H9 (cell line): ENCODE data around the gene MINAR1. TPM values are rescaled to one million over a fixed set of nuclear protein-coding genes. Genes with fewer than 3 reads are reported as not detected.

Experiments
- DNase-seq: peaks from one replicate; pipeline ENCODE4 v3.0.0-alpha.2; 2017
- H2AFZ ChIP-seq: one replicate; pipeline ENCODE4 v1.6.1; 2013; ENCODE audit warnings: mild to moderate bottlenecking, low read length, control low read depth, moderate library complexity
- H2AK5ac ChIP-seq: 2 replicates; pipeline ENCODE4 v1.6.1; 2013; ENCODE audit warnings: low read length, control low read depth, mixed read lengths; ENCODE audit not compliant: insufficient read length
- H2BK120ac ChIP-seq: one replicate; pipeline ENCODE4 v1.6.1; 2013; ENCODE audit warnings: low read depth, mild to moderate bottlenecking, low read length, control low read depth, inconsistent platforms; ENCODE audit not compliant: poor library complexity, severe bottlenecking
- H2BK12ac ChIP-seq: 2 replicates; pipeline ENCODE4 v1.6.1; 2013; ENCODE audit warnings: low read length, control low read depth, mixed read lengths, low read depth; ENCODE audit not compliant: insufficient read length
- H2BK15ac ChIP-seq: 2 replicates; pipeline ENCODE4 v1.6.1; 2013; ENCODE audit warnings: low read depth, low read length, control low read depth
- H2BK20ac ChIP-seq: one replicate; pipeline ENCODE4 v1.6.1; 2013; ENCODE audit warnings: low read depth, mild to moderate bottlenecking, low read length, control low read depth, inconsistent platforms; ENCODE audit not compliant: poor library complexity, severe bottlenecking
- H2BK5ac ChIP-seq: 2 replicates; pipeline ENCODE4 v1.6.1; 2013; ENCODE audit warnings: low read length, control low read depth, mixed read lengths; ENCODE audit not compliant: insufficient read length
- H3K14ac ChIP-seq: 2 replicates; pipeline ENCODE4 v1.6.1; 2013; ENCODE audit warnings: low read length, control low read depth; ENCODE audit not compliant: insufficient read depth
- H3K18ac ChIP-seq: 2 replicates; pipeline ENCODE4 v1.6.1; 2013; ENCODE audit warnings: low read depth, mild to moderate bottlenecking, mixed read lengths, low read length, control low read depth; ENCODE audit not compliant: insufficient read length
- H3K23ac ChIP-seq: 2 replicates; pipeline ENCODE4 v1.6.1; 2013; ENCODE audit warnings: low read length, control low read depth, mixed read lengths, low read depth; ENCODE audit not compliant: insufficient read length
- H3K23me2 ChIP-seq: 2 replicates; pipeline ENCODE4 v1.6.1; 2013; ENCODE audit warnings: low read depth, mild to moderate bottlenecking, mixed read lengths, low read length, control low read depth; ENCODE audit not compliant: insufficient read length, poor library complexity, severe bottlenecking
- H3K27ac ChIP-seq: 2 replicates; pipeline ENCODE4 v1.5.1; 2013; ENCODE audit warnings: low read length, control low read depth, mixed read lengths, low read depth; ENCODE audit not compliant: insufficient read length
- H3K27me3 ChIP-seq: 2 replicates; pipeline ENCODE4 v1.6.1; 2013; ENCODE audit warnings: low read length, control low read depth, inconsistent platforms; ENCODE audit not compliant: insufficient read depth
- H3K4ac ChIP-seq: 2 replicates; pipeline ENCODE4 v1.6.1; 2013; ENCODE audit warnings: low read depth, mild to moderate bottlenecking, control low read depth, inconsistent platforms, low read length, moderate library complexity
- H3K4me1 ChIP-seq: 2 replicates; pipeline ENCODE4 v1.6.1; 2013; ENCODE audit warnings: low read length, control low read depth, inconsistent platforms; ENCODE audit not compliant: insufficient read depth
- H3K4me2 ChIP-seq: 2 replicates; pipeline ENCODE4 v1.6.1; 2013; ENCODE audit warnings: low read length, control low read depth, mixed read lengths; ENCODE audit not compliant: insufficient read length, insufficient read depth
- H3K56ac ChIP-seq: 2 replicates; pipeline ENCODE4 v1.6.1; 2013; ENCODE audit warnings: low read depth, mild to moderate bottlenecking, mixed read lengths, low read length, control low read depth; ENCODE audit not compliant: insufficient read length
- H3K79me1 ChIP-seq: 2 replicates; pipeline ENCODE4 v1.6.1; 2013; ENCODE audit warnings: low read depth, mild to moderate bottlenecking, moderate library complexity, low read length, control low read depth, inconsistent platforms; ENCODE audit not compliant: insufficient read depth, poor library complexity, severe bottlenecking
- H3K79me2 ChIP-seq: 2 replicates; pipeline ENCODE4 v1.6.1; 2013; ENCODE audit warnings: low read length, control low read depth, inconsistent platforms; ENCODE audit not compliant: insufficient read depth
- H3K9ac ChIP-seq: 2 replicates; pipeline ENCODE4 v1.6.1; 2013; ENCODE audit warnings: low read length, control low read depth, mixed read lengths; ENCODE audit not compliant: insufficient read length; ENCODE audit errors: extremely low read depth
- H3K9me3 ChIP-seq: one replicate; pipeline ENCODE4 v1.6.1; 2013; ENCODE audit warnings: low read depth, low read length, inconsistent platforms; ENCODE audit not compliant: control insufficient read depth
- H3T11ph ChIP-seq: one replicate; pipeline ENCODE4 v1.6.1; 2013; ENCODE audit warnings: mild to moderate bottlenecking, low read length, control low read depth, inconsistent platforms
- H4K20me1 ChIP-seq: one replicate; pipeline ENCODE4 v1.6.1; 2013; ENCODE audit not compliant: control insufficient read depth, insufficient read length, insufficient read depth
- H4K5ac ChIP-seq: 2 replicates; pipeline ENCODE4 v1.6.1; 2013; ENCODE audit warnings: low read depth, mild to moderate bottlenecking, mixed read lengths, low read length, control low read depth; ENCODE audit not compliant: insufficient read length
- H4K8ac ChIP-seq: replicated peaks from 2 replicates; pipeline ENCODE4 v1.6.1; 2013; ENCODE audit warnings: low read length, control low read depth, mixed read lengths, low read depth; ENCODE audit not compliant: insufficient read length
- H4K91ac ChIP-seq: 2 replicates; pipeline ENCODE4 v1.6.1; 2013; ENCODE audit warnings: low read depth, mild to moderate bottlenecking, moderate library complexity, mixed read lengths, low read length, control low read depth; ENCODE audit not compliant: insufficient read length
- H3K27ac Mint-ChIP-seq, 3 experiments: 2 replicates in 2 of 3; 3 replicates in 1 of 3; pipeline ENCODE4 v1.8.0; 2020 to 2021; ENCODE audit warnings: mixed read lengths in 3 of 3, mild to moderate bottlenecking in 1 of 3, moderate library complexity in 1 of 3
- H3K27me3 Mint-ChIP-seq: 2 replicates; pipeline ENCODE4 v1.8.0; 2021; ENCODE audit warnings: low read depth, mild to moderate bottlenecking, moderate library complexity, mixed read lengths
- H3K36me3 Mint-ChIP-seq, 3 experiments: 2 replicates in 2 of 3; 3 replicates in 1 of 3; pipeline ENCODE4 v1.8.0; 2020 to 2021; ENCODE audit warnings: low read depth in 3 of 3, mixed read lengths in 3 of 3; ENCODE audit not compliant: insufficient read depth in 1 of 3
- H3K4me1 Mint-ChIP-seq, 2 experiments: 2 replicates each; pipeline ENCODE4 v1.8.0; 2020; ENCODE audit warnings: mixed read lengths in 2 of 2
- H3K4me3 Mint-ChIP-seq, 2 experiments: 2 replicates in 1 of 2; 3 replicates in 1 of 2; pipeline ENCODE4 v1.8.0; 2020 to 2021; ENCODE audit warnings: mild to moderate bottlenecking in 2 of 2, mixed read lengths in 2 of 2, moderate library complexity in 1 of 2
- H3K9me3 Mint-ChIP-seq, 2 experiments: 2 replicates in 1 of 2; 3 replicates in 1 of 2; pipeline ENCODE4 v1.8.0; 2020; ENCODE audit warnings: mild to moderate bottlenecking in 2 of 2, mixed read lengths in 2 of 2, moderate library complexity in 1 of 2
- CTCF ChIP-seq: fragments of 200-600 bp; sonication (generic); conservative IDR thresholded peaks from 3 replicates; pipeline ENCODE4 v1.8.0; 2021; ENCODE audit warnings: antibody characterized with exemption, mild to moderate bottlenecking
- WGBS: extraction: QIAGEN DNeasy Blood & Tissue Kit; methylation state at CpG from one replicate; pipeline ENCODE4 v1.1.7; 2013; ENCODE audit warnings: missing lambda C conversion rate, low lambda C conversion rate, mixed read lengths; ENCODE audit not compliant: insufficient read length; ENCODE audit errors: extremely low coverage; 5-methylcytosine and 5-hydroxymethylcytosine counted together
- total RNA-seq: library from RNA; stranded (reverse); gene quantifications from 2 replicates; pipeline ENCODE4 v1.2.1, GENCODE V29; 2021

Gene MINAR1
- total RNA-seq, 1 experiment from 2014 or later = 0.74 TPM

- no peak overlapping the region for H2BK5ac ChIP-seq
- no peaks in the 10 kb centered on the region for H3K79me1 ChIP-seq
- no peak overlapping the region for H3K23ac ChIP-seq
- no peaks in the 10 kb centered on the region for H3K23me2 ChIP-seq
- no peak overlapping the region for H4K5ac ChIP-seq
- Mint-ChIP-seq H3K9me3 (peaks cover 0 to 2% of the 10 kb centered on the region in 2 experiments; a peak in 1 of 5 replicates), H3K27ac (no peak overlapping the region), H3K27me3 (no peaks in the 10 kb centered on the region; the same call in none of the 2 replicates), H3K36me3 (no peaks in the 10 kb centered on the region), H3K4me3 (no peak overlapping the region), H3K4me1 (no peaks in the 10 kb centered on the region)
- no peak overlapping the region for H2BK120ac ChIP-seq
- no peak overlapping the region for H2BK20ac ChIP-seq
- no CpG with 5 or more reads among the region's 7 CpGs for WGBS
- no peak overlapping the region for H3K27ac ChIP-seq
- no peak overlapping the region for H3K4me2 ChIP-seq
- H3K18ac ChIP-seq = no peak overlapping the region
- H2AFZ ChIP-seq = no peak overlapping the region
- H4K20me1 ChIP-seq = no peaks in the 10 kb centered on the region
- no peaks in the 10 kb centered on the region for H3K9me3 ChIP-seq
- H2BK12ac ChIP-seq = no peak overlapping the region
- no peak overlapping the region for H3K4ac ChIP-seq
- H3K9ac ChIP-seq = no peak overlapping the region
- H2AK5ac ChIP-seq = no peak overlapping the region
- no peak overlapping the region for H3K56ac ChIP-seq
- H3K79me2 ChIP-seq = no peaks in the 10 kb centered on the region
- H3K27me3 ChIP-seq = no peaks in the 10 kb centered on the region
- H3T11ph ChIP-seq = no peak overlapping the region
- H2BK15ac ChIP-seq = no peak overlapping the region
- no peak for DNase-seq
- H3K14ac ChIP-seq = no peak overlapping the region
- H4K8ac ChIP-seq = no peak overlapping the region
- H4K91ac ChIP-seq = no peak overlapping the region
- TF ChIP-seq CTCF = no peak
- no peaks in the 10 kb centered on the region for H3K4me1 ChIP-seq
Observed at GRCh38 chr15:79481793-79482192, 49.7 kb downstream of the MINAR1 start.

Other genes starting within 250 kb of the MINAR1 start
- gene ANKRD34C, start 149.6 kb upstream of the MINAR1 start, total RNA-seq = not detected in 2 replicates
- 44.3 and 46.4 TPM in 2 replicates for gene TMED3, start 121.2 kb upstream of the MINAR1 start, total RNA-seq